Astrocyte (in vitro differentiated cells and primary cell): ENCODE results near the gene TARBP2. TPM values are rescaled to one million over a fixed set of nuclear protein-coding genes. Genes with fewer than 3 reads are reported as not detected.

Experiments used
- DNase-seq: peaks from one replicate; pipeline ENCODE4 v3.0.0-alpha.2; 2010; ENCODE audit warnings: low read depth
- FAIRE-seq: peaks from 2 replicates; lab custom pipeline; 2011; peaks lifted over from hg19 to GRCh38; lab: Jason Lieb, UNC
- H2AFZ ChIP-seq: 2 replicates; pipeline ENCODE4 v1.6.0; 2012; ENCODE audit warnings: low read depth, low read length, inconsistent platforms
- H3K27ac ChIP-seq: 2 replicates; pipeline ENCODE4 v1.5.1; 2011; ENCODE audit warnings: low read depth, low read length, inconsistent platforms
- H3K27me3 ChIP-seq: 2 replicates; pipeline ENCODE4 v1.6.0; 2011; ENCODE audit warnings: low read length, inconsistent platforms; ENCODE audit not compliant: insufficient read depth
- H3K36me3 ChIP-seq: 2 replicates; pipeline ENCODE4 v1.5.1; 2011; ENCODE audit warnings: low read length, inconsistent platforms; ENCODE audit not compliant: insufficient read depth
- H3K4me1 ChIP-seq: 2 replicates; pipeline ENCODE4 v1.5.1; 2011; ENCODE audit warnings: low read length, inconsistent platforms; ENCODE audit not compliant: insufficient read depth
- H3K4me2 ChIP-seq: 2 replicates; pipeline ENCODE4 v1.6.0; 2012; ENCODE audit warnings: low read length, inconsistent platforms
- H3K4me3 ChIP-seq: 2 replicates; pipeline ENCODE4 v1.5.1; 2011; ENCODE audit warnings: low read depth, mild to moderate bottlenecking, low read length, inconsistent platforms; ENCODE audit not compliant: insufficient read depth
- H3K79me2 ChIP-seq: 2 replicates; pipeline ENCODE4 v1.6.0; 2012; ENCODE audit warnings: mild to moderate bottlenecking, low read length, inconsistent platforms; ENCODE audit not compliant: insufficient read depth
- H3K9ac ChIP-seq: 2 replicates; pipeline ENCODE4 v1.6.0; 2012; ENCODE audit warnings: mild to moderate bottlenecking, low read length, inconsistent platforms
- H3K9me3 ChIP-seq: 2 replicates; pipeline ENCODE4 v1.5.1; 2012; ENCODE audit warnings: low read depth, mild to moderate bottlenecking, low read length, inconsistent platforms; ENCODE audit not compliant: insufficient read depth
- H4K20me1 ChIP-seq: 2 replicates; pipeline ENCODE4 v1.6.0; 2012; ENCODE audit warnings: low read length, inconsistent platforms; ENCODE audit not compliant: insufficient read depth
- H3K27ac Mint-ChIP-seq: one replicate; pipeline ENCODE4 v1.8.0; 2021; ENCODE audit warnings: mild to moderate bottlenecking, mixed read lengths; ENCODE audit not compliant: unreplicated experiment
- H3K27me3 Mint-ChIP-seq: one replicate; pipeline ENCODE4 v1.8.0; 2021; ENCODE audit warnings: low read depth, mixed read lengths; ENCODE audit not compliant: unreplicated experiment
- H3K36me3 Mint-ChIP-seq: one replicate; pipeline ENCODE4 v1.8.0; 2021; ENCODE audit warnings: low read depth, mixed read lengths; ENCODE audit not compliant: unreplicated experiment
- H3K4me1 Mint-ChIP-seq: one replicate; pipeline ENCODE4 v1.8.0; 2021; ENCODE audit warnings: low read depth, mixed read lengths; ENCODE audit not compliant: unreplicated experiment
- H3K4me3 Mint-ChIP-seq: one replicate; pipeline ENCODE4 v1.8.0; 2021; ENCODE audit warnings: mild to moderate bottlenecking, moderate library complexity, mixed read lengths; ENCODE audit not compliant: unreplicated experiment
- H3K9me3 Mint-ChIP-seq: one replicate; pipeline ENCODE4 v1.8.0; 2021; ENCODE audit warnings: mild to moderate bottlenecking, mixed read lengths; ENCODE audit not compliant: unreplicated experiment
- CTCF ChIP-seq: IDR thresholded peaks from 2 replicates; pipeline ENCODE4 v1.5.1; 2011; ENCODE audit warnings: low read depth, mild to moderate bottlenecking, inconsistent platforms, low read length, moderate library complexity; ENCODE audit not compliant: insufficient read depth
- EZH2 ChIP-seq: IDR thresholded peaks from 2 replicates; pipeline ENCODE4 v1.6.1; 2012; ENCODE audit warnings: mild to moderate bottlenecking, low read length, inconsistent platforms; ENCODE audit not compliant: insufficient read depth
- total RNA-seq: library from RNA; stranded (reverse); gene quantifications from 2 replicates; pipeline ENCODE4 v1.2.1, GENCODE V29; 2021

Gene TARBP2
- total RNA-seq, 1 donor from 2014 or later: 51.1 TPM

GRCh38 chr12:53536962-53537361, 35.9 kb downstream of the TARBP2 start:
- peaks cover 3% of the 10 kb centered on the region for H3K4me1 Mint-ChIP-seq
- Histone ChIP-seq H3K4me2 (no peak overlapping the region), H3K4me1 (no peaks in the 10 kb centered on the region), H4K20me1 (peaks cover 4% of the 10 kb centered on the region), H3K27ac (no peak overlapping the region), H3K9me3 (no peaks in the 10 kb centered on the region), H3K36me3 (peaks cover 46% of the 10 kb centered on the region), H3K9ac (no peak overlapping the region), H3K79me2 (no peaks in the 10 kb centered on the region), H2AFZ (no peak overlapping the region), H3K4me3 (no peak overlapping the region), H3K27me3 (no peaks in the 10 kb centered on the region)
- H3K4me3 Mint-ChIP-seq: no peak overlapping the region
- peaks cover 33% of the 10 kb centered on the region for H3K36me3 Mint-ChIP-seq
- TF ChIP-seq EZH2 (no peak), CTCF (no peak)
- FAIRE-seq: no peak
- H3K9me3 Mint-ChIP-seq: no peaks in the 10 kb centered on the region
- H3K27me3 Mint-ChIP-seq: no peaks in the 10 kb centered on the region
- no peak for DNase-seq
- H3K27ac Mint-ChIP-seq: no peak overlapping the region

- H2AFZ ChIP-seq: no peak overlapping the region
- Mint-ChIP-seq H3K4me3 (no peak overlapping the region), H3K9me3 (no peaks in the 10 kb centered on the region), H3K36me3 (peaks cover 26% of the 10 kb centered on the region), H3K4me1 (peaks cover 3% of the 10 kb centered on the region), H3K27ac (peak overlapping the region; percentile 15), H3K27me3 (no peaks in the 10 kb centered on the region)
- H3K4me1 ChIP-seq: no peaks in the 10 kb centered on the region
- peaks cover 50% of the 10 kb centered on the region for H3K36me3 ChIP-seq
- peaks cover 4% of the 10 kb centered on the region for H4K20me1 ChIP-seq
- TF ChIP-seq EZH2 (no peak), CTCF (no peak)
- H3K79me2 ChIP-seq: no peaks in the 10 kb centered on the region
- peak; percentile 41 for DNase-seq
- no peak overlapping the region for H3K9ac ChIP-seq
- H3K9me3 ChIP-seq: no peaks in the 10 kb centered on the region
- no peak for FAIRE-seq
- H3K4me3 ChIP-seq: no peak overlapping the region
- H3K27me3 ChIP-seq: no peaks in the 10 kb centered on the region
- no peak overlapping the region for H3K4me2 ChIP-seq
- no peak overlapping the region for H3K27ac ChIP-seq
Measured at GRCh38 chr12:53538209-53538689, 37.2 kb downstream of the TARBP2 start.

- no peak for FAIRE-seq
- Histone ChIP-seq H2AFZ (no peak overlapping the region), H3K4me2 (no peak overlapping the region), H3K4me3 (no peak overlapping the region), H4K20me1 (peaks cover 4% of the 10 kb centered on the region), H3K27ac (no peak overlapping the region), H3K79me2 (no peaks in the 10 kb centered on the region), H3K4me1 (no peaks in the 10 kb centered on the region), H3K36me3 (peaks cover 40% of the 10 kb centered on the region), H3K9me3 (no peaks in the 10 kb centered on the region), H3K27me3 (no peaks in the 10 kb centered on the region), H3K9ac (no peak overlapping the region)
- Mint-ChIP-seq H3K4me3 (no peak overlapping the region), H3K36me3 (peaks cover 26% of the 10 kb centered on the region), H3K4me1 (peaks cover 3% of the 10 kb centered on the region), H3K27ac (no peak overlapping the region), H3K27me3 (no peaks in the 10 kb centered on the region), H3K9me3 (no peaks in the 10 kb centered on the region)
- TF ChIP-seq CTCF (no peak), EZH2 (no peak)
- no peak for DNase-seq
Measured at GRCh38 chr12:53539526-53539925, 38.4 kb downstream of the TARBP2 start.
